Measurements from ENCODE around the gene ABCC3. TPM values are rescaled to one million over a fixed set of nuclear protein-coding genes. Genes with fewer than 3 reads are reported as not detected.

ABCC3 gene
- total and polyA plus RNA-seq, 2 of the 8 experiments (the other 6 are each of a cell fraction or from before 2014, with no cell fraction given) = 0.35 to 0.37 TPM

DNA sequence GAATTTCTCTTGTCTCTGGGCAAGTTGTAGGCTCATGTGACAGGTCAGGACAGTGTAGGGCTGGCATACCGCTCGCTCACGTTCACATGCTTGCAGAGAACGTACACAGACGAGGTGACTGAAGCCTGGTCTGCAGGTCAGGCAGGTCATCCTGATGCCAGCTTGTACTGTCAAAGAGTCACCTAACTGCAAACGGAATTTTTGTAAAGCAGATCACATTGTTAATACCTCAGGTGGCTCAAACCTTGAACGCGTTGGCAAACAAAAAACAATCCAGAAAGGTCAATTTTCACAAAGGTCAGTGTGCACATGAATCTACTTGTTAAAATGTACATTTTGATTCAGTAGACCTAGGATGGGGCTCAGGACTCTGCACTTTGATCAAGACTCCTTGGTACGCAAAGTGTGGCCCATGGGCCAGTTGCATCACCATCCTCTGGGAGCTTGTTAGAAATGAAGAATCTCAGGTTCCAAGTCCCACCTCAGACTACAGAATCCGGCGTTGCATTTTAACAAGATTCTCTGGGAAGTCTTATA is 44.4 kb downstream of the ABCC3 start:
- CTCF ChIA-PET (ENCODE audit: partially characterized antibody) = interaction anchor here (0.8 to 20.2 kb wide), 10 partner anchors 10 to 509 kb away, joined by 3 to 391 read pairs (median 5); partner anchors contain the start of gene LRRC59
- H3K79me1 ChIP-seq (ENCODE audit: low read depth, low read length) = no peaks in the 10 kb centered on the region
- no peaks in the 10 kb centered on the region for H3K36me3 ChIP-seq (ENCODE audit: control insufficient read depth in 2 of 4, insufficient read depth in 4 of 4, low read length in 3 of 4)
- no peak overlapping the region for H2BK12ac ChIP-seq (ENCODE audit: low read depth, low read length)
- H3K23me2 ChIP-seq (ENCODE audit: low read depth, low read length) = no peaks in the 10 kb centered on the region
- no peak overlapping the region for H3K18ac ChIP-seq (ENCODE audit: extremely low read depth, low read length)
- no peaks in the 10 kb centered on the region; a peak in 1 of 7 replicates for H3K4me1 ChIP-seq (replicated peaks in 1 of 4; ENCODE audit: control insufficient read depth in 3 of 4, insufficient read depth in 4 of 4, low read length in 3 of 4)
- no peak overlapping the region for H2BK20ac ChIP-seq (ENCODE audit: low read length)
- H2BK15ac ChIP-seq (ENCODE audit: low read length) = no peak overlapping the region
- FAIRE-seq (no peak), DNase-seq (ENCODE audit: low read depth in 1 of 2, low spot score in 2 of 2) (no peak)
- WGBS, 2 experiments (ENCODE audit: extremely low coverage in 1 of 2, insufficient coverage in 1 of 2, insufficient read length in 1 of 2, insufficient replicate concordance in 2 of 2, low coverage in 1 of 2, low lambda C conversion rate in 2 of 2, missing lambda C conversion rate in 1 of 2) = 93% methylated on average over 11 of the region's 11 CpGs; no CpG with 5 or more reads in 1 of the 2 experiments
- POLR2A ChIA-PET (ENCODE audit: partially characterized antibody) = interaction anchor here (1.3 kb wide), 1 partner anchor 19 kb away, joined by 3 read pairs; no protein-coding TSS in a partner anchor
- no peak overlapping the region for H3K4ac ChIP-seq (replicated peaks; ENCODE audit: insufficient read length, low read depth, low read length)
- no peak overlapping the region for H3K27ac ChIP-seq (ENCODE audit: low read depth, low read length)
- no peak overlapping the region for H3K23ac ChIP-seq (ENCODE audit: insufficient read length)
- no peak overlapping the region for H2BK5ac ChIP-seq (ENCODE audit: low read depth, low read length)
- no peaks in the 10 kb centered on the region for H3K9me3 ChIP-seq (ENCODE audit: insufficient read depth in 2 of 2, low read depth in 1 of 2, low read length in 1 of 2)
- H4K8ac ChIP-seq (ENCODE audit: extremely low read depth, insufficient read depth, low read length) = no peak overlapping the region; the same call in 1 of the 2 replicates
- H3K56ac ChIP-seq (replicated peaks; ENCODE audit: insufficient read length, low read depth, low read length) = no peak overlapping the region
- no peak overlapping the region for H2BK120ac ChIP-seq (replicated peaks; ENCODE audit: low read depth, low read length)
- no peak overlapping the region for H3K9ac ChIP-seq (replicated peaks in 1 of 4; ENCODE audit: extremely low read depth in 1 of 4, low read depth in 3 of 4, low read length in 3 of 4)
- no peak overlapping the region for H3K4me2 ChIP-seq (ENCODE audit: insufficient read depth in 1 of 2, low read depth in 2 of 2, low read length in 2 of 2)
- no peaks in the 10 kb centered on the region for H3K79me2 ChIP-seq (ENCODE audit: control insufficient read depth in 1 of 2, insufficient read depth in 2 of 2, low read length in 2 of 2)
- H4K5ac ChIP-seq (ENCODE audit: insufficient read length, low read depth, low read length) = no peak overlapping the region
- no peaks in the 10 kb centered on the region for H4K20me1 ChIP-seq (replicated peaks in 1 of 2; ENCODE audit: control insufficient read depth in 1 of 2, insufficient read depth in 2 of 2, low read length in 2 of 2)
- no peak overlapping the region for H2AFZ ChIP-seq (ENCODE audit: low read length)
- no peak overlapping the region for H3K4me3 ChIP-seq (ENCODE audit: extremely low read depth in 1 of 4, insufficient read depth in 2 of 4, low read depth in 3 of 4, low read length in 4 of 4)
- no peaks in the 10 kb centered on the region for H3K27me3 ChIP-seq (replicated peaks in 1 of 4; ENCODE audit: control insufficient read depth in 3 of 4, extremely low read depth in 1 of 4, insufficient read depth in 3 of 4, low read length in 3 of 4)
- H3K14ac ChIP-seq (ENCODE audit: insufficient read length) = no peak overlapping the region
- H2AK5ac ChIP-seq (ENCODE audit: low read depth, low read length) = no peak overlapping the region
- TF ChIP-seq SP4 (IDR thresholded peaks at IDR 0.05; ENCODE audit: low read length) (no peak), KDM1A (IDR thresholded peaks at IDR 0.05; ENCODE audit: borderline replicate concordance, low read length) (no peak), GTF2F1 (IDR thresholded peaks at IDR 0.05; ENCODE audit: borderline replicate concordance, low read depth, low read length) (no peak), RNF2 (IDR thresholded peaks at IDR 0.05; ENCODE audit: borderline replicate concordance, low read depth, low read length, missing control alignments, poor library complexity, severe bottlenecking) (no peak), POLR2AphosphoS5 (IDR thresholded peaks at IDR 0.05; ENCODE audit: low read depth, low read length) (no peak), EGR1 (IDR thresholded peaks at IDR 0.05; ENCODE audit: borderline replicate concordance, low read depth, low read length) (no peak), HDAC6 (IDR thresholded peaks at IDR 0.05; ENCODE audit: low read depth, low read length) (no peak), SRF (IDR thresholded peaks at IDR 0.05; ENCODE audit: low read depth, low read length) (no peak), CHD2 (IDR thresholded peaks at IDR 0.05; ENCODE audit: low read length) (no peak), POLR2A (IDR thresholded peaks at IDR 0.05; ENCODE audit: control extremely low read depth in 1 of 2, low read depth in 2 of 2, low read length in 2 of 2) (no peak), FOSL1 (IDR thresholded peaks at IDR 0.05; ENCODE audit: insufficient read depth, low read depth, low read length) (no peak)
- TF ChIP-seq, protein P1, sequence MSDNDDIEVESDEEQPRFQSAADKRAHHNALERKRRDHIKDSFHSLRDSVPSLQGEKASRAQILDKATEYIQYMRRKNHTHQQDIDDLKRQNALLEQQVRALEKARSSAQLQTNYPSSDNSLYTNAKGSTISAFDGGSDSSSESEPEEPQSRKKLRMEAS (IDR thresholded peaks at IDR 0.05) = no peak
- H4K91ac ChIP-seq (replicated peaks; ENCODE audit: insufficient read length, low read length) = no peak overlapping the region

Data from H1 (cell line).